Activated T-cell treated with anti-CD3 and anti-CD28 coated beads, Interleukin-2, amount 50 U/mL, for 1 hour (primary cell): ENCODE results near the gene SAA1.

Experiments used
- DNase-seq: peaks from one replicate; pipeline ENCODE4 v3.0.0-alpha.2; 2020

Gene SAA1

DNA sequence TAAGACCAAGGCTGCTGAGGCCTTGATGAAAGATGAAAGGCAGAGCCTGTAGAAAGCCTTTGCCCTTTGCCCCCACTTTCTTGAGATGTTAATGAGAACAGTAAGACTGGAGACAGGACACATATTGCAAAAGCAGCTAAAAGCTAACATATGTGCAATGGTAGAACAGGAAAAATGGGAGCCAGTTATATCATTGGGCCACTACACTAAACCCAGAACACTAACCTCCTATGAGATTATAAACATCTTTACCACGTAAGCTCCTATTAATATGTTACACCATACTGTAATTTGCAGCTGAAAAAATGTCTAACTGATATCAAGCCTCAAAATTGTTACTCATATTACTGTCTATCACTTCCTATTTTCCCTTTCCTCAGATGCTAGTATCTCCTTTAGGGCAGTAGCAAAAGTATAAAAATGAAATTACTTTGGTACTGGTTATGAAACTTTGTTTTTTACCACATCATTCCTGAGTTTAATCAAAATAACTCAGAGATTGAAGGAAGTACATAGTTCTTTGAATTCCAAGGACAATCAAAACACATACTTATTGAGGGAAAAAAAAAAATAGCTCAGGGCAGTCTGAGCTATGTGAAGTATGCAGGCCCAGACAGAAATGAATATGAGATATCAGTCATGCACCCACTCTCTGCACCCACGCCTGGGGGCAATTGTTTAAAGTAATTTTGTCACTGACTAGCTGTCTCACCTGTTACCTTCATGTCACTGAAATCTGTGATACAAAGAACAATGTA, 46.8 kb downstream of the SAA1 start:
- DNase-seq, result no peak

DNA sequence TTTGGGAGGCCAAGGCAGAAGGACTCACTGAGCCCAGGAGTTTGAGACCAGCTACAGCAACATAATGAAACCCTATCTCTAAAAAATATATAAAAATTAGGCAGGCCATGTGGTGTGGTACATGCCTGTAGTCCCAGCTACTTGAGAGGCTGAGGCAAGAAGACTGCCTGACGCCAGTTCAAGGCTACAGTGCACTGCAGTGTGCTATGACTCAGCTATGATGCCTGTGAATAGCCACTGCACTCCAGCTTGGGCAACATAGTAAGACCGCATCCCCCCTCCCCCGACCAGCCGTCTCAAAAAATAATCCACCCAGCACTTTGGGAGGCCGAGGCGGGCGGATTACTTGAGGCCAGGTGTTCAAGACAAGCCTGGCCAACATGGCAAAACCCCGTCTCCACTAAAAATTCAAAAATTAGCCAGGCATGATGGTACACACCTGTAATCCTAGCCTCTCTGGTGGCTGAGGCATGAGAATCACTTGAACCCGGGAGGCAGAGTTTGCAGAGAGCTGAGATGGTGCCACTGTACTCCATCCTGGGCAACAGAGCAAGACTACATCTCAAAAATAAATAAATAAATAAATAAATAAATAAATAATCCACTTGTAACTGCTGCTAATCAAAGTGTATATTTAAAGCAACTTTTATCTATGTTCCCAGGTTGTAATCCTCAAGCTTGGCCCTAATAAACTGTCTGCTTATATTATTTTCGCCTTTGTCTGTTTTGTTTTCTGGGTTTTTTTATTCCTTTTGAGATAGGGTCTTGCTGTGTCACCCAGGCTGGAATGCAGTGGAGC, 48.1 kb downstream of the SAA1 start:
- no peak for DNase-seq

DNA sequence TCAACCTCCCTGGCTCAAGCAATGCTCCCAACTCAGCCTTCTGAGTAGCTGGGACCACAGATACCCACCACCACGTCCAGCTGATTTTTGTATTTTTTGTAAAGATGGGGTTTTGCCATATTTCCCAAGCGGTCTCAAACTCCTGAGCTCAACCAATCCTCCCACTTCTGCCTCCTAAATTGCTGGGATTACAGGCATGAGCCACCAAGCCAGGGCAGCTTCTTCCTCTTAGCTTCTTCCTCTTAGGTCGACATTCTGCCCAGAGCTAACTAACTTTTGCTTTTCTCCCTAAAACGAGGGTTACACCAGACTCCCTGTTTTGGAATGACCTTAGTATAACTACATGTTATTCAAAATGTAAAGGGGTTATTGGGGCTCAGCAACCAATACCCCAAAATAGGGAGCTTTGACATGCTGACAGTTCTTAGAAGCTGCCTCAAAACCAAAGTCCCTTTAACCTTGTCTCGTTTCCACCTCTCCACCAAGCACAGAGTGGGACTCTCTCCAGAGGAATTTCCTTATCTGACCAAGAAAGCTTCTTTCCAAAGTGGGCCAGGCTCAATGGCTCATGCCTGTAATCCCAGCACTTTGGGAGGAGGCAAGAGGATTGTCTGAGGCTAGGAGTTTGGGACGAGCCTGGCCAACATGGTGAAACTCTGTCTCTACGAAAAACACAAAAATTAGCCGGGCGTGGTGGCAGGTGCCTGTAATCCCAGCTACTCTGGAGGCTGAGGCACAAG, 48.9 kb downstream of the SAA1 start:
- DNase-seq, result no peak

DNA sequence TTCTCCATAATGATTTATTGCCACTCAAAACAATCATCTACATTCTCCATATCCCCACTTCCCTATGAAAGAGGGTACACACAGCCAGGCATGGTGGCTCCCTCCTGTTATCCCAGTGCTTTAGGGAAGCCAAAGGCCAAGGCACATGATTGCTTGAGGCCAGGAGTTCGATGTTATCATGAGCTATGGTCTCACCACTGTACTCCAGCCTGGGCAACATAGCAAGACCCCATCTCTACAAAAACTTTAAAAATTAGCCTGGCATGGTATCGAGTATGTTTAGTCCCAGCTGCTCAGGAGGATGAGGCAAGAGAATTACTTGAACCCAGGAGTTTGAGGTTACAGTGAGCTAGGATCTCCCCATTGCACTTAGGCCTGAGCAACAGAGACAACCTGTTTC, 49.8 kb downstream of the SAA1 start:
- DNase-seq, result no peak

DNA sequence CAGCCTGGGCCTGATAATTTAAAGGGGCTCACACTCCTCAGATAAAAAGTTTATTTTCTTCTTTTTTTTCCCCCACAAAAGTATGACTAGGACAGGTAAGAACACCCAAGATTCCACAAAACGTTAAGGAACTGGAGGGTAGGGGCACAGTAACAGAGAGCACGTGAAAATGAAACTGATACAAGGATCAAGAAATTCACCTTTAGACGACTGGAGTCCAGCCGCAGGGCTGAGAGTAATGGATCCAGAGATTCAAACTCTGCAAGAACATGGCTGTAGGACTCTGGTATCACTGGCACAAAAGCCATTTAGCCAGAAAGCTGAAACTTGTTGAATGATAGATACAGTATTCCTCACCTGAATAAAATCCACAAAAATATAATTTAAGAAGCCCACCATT, 51.5 kb downstream of the SAA1 start:
- no peak for DNase-seq
